NCI-H345 (cell line): ENCODE measurements around the gene IMMP2L.

Source experiments
- DNase-seq: peaks from one replicate; lab custom pipeline; 2025; lab: John Stamatoyannopoulos, UW

Gene IMMP2L

GRCh38 chr7:111558991-111559390, 3.3 kb downstream of the IMMP2L start:
- no peak for DNase-seq

- no peak for DNase-seq
Measured at GRCh38 chr7:111556977-111557376, 5.3 kb downstream of the IMMP2L start.

- DNase-seq, result no peak
Measured at GRCh38 chr7:111554086-111554485, 8.2 kb downstream of the IMMP2L start.

GRCh38 chr7:111541067-111541466, 21.2 kb downstream of the IMMP2L start:
- no peak for DNase-seq

- DNase-seq, result no peak
Measured at GRCh38 chr7:111540199-111540815, 22.0 kb downstream of the IMMP2L start.

GRCh38 chr7:111537134-111537533, 25.2 kb downstream of the IMMP2L start:
- DNase-seq, result no peak

- DNase-seq, result no peak
Measured at GRCh38 chr7:111535142-111535870, 27.0 kb downstream of the IMMP2L start.

- peak; percentile 43 for DNase-seq
Measured at GRCh38 chr7:111532625-111533024, 29.7 kb downstream of the IMMP2L start.

- DNase-seq, result no peak
Measured at GRCh38 chr7:111531993-111532392, 30.3 kb downstream of the IMMP2L start.

- DNase-seq, result no peak
Measured at GRCh38 chr7:111530356-111530668, 32.0 kb downstream of the IMMP2L start.

GRCh38 chr7:111529507-111530355, 32.6 kb downstream of the IMMP2L start:
- no peak for DNase-seq

GRCh38 chr7:111528331-111528730, 34.0 kb downstream of the IMMP2L start:
- DNase-seq, result no peak

GRCh38 chr7:111527545-111527944, 34.7 kb downstream of the IMMP2L start:
- DNase-seq, result no peak

GRCh38 chr7:111525100-111525499, 37.2 kb downstream of the IMMP2L start:
- DNase-seq, result no peak

GRCh38 chr7:111521660-111522059, 40.6 kb downstream of the IMMP2L start:
- DNase-seq, result no peak

- no peak for DNase-seq
Measured at GRCh38 chr7:111518264-111518663, 44.0 kb downstream of the IMMP2L start.

- no peak for DNase-seq
Measured at GRCh38 chr7:111517549-111517951, 44.7 kb downstream of the IMMP2L start.

GRCh38 chr7:111516612-111517011, 45.7 kb downstream of the IMMP2L start:
- DNase-seq, result no peak

GRCh38 chr7:111513566-111513965, 48.7 kb downstream of the IMMP2L start:
- no peak for DNase-seq

GRCh38 chr7:111511845-111512244, 50.4 kb downstream of the IMMP2L start:
- DNase-seq, result no peak

GRCh38 chr7:111510584-111511378, 51.5 kb downstream of the IMMP2L start:
- no peak for DNase-seq

GRCh38 chr7:111510062-111510461, 52.2 kb downstream of the IMMP2L start:
- DNase-seq, result no peak
